Measurements from ENCODE around the gene DYSF. TPM values are rescaled to one million over a fixed set of nuclear protein-coding genes. Genes with fewer than 3 reads are reported as not detected.

Gene DYSF
- polyA plus RNA-seq, 1 donor (not counting 4 experiments of a cell fraction or from before 2014, with no cell fraction given): 8.2 TPM

GRCh38 chr2:71602581-71602980 lies 149.2 kb downstream of the DYSF start:
- H3K9ac ChIP-seq (ENCODE audit: control insufficient read depth, extremely low read depth, insufficient read depth, low read length): no peak overlapping the region
- no peaks in the 10 kb centered on the region for H3K36me3 ChIP-seq (ENCODE audit: control insufficient read depth in 2 of 2, extremely low read depth in 1 of 2, insufficient read depth in 2 of 2, low read length in 2 of 2)
- dilution Hi-C loops (cut with MboI; ENCODE audit: extremely low pct_ligation_motif_present, low sequenced_read_pairs): no loop called here
- no peaks in the 10 kb centered on the region for H3K9me1 ChIP-seq (ENCODE audit: control insufficient read depth, extremely low read depth, insufficient read depth, low read length)
- H3K4me2 ChIP-seq (ENCODE audit: control insufficient read depth, extremely low read depth, insufficient read depth, low read depth, low read length): no peak overlapping the region
- no peak for TF ChIP-seq CTCF (optimal IDR thresholded peaks at IDR 0.05 in 1 of 3, IDR thresholded peaks at IDR 0.05 in 1 of 3, conservative IDR thresholded peaks at IDR 0.05 in 1 of 3; ENCODE audit: extremely low read depth in 1 of 3, insufficient read depth in 2 of 3, low read length in 3 of 3)
- TF ChIP-seq EZH2 (IDR thresholded peaks at IDR 0.05; ENCODE audit: low read length): no peak
- no peaks in the 10 kb centered on the region for H3K4me1 ChIP-seq (ENCODE audit: control insufficient read depth, extremely low read depth, insufficient read depth, low read length)
- H3K4me3 ChIP-seq (ENCODE audit: control insufficient read depth in 2 of 3, extremely low read depth in 1 of 3, insufficient read depth in 2 of 3, low read depth in 1 of 3, low read length in 3 of 3): no peak overlapping the region
- H3K27ac ChIP-seq (ENCODE audit: control insufficient read depth, insufficient read depth, low read length): no peak overlapping the region
- DNase-seq (ENCODE audit: low read depth, low spot score): no peak
- peaks cover 8% of the 10 kb centered on the region for H3K27me3 ChIP-seq (ENCODE audit: control insufficient read depth, extremely low read depth, insufficient read depth, low read length)
- no peaks in the 10 kb centered on the region for H4K20me1 ChIP-seq (ENCODE audit: control insufficient read depth, extremely low read depth, insufficient read depth, low read length)
- H3K9me3 ChIP-seq (ENCODE audit: control insufficient read depth, low read depth, low read length): no peaks in the 10 kb centered on the region
- H2AFZ ChIP-seq (ENCODE audit: control insufficient read depth, low read length): no peak overlapping the region
- no peak for FAIRE-seq
- H3K79me2 ChIP-seq (ENCODE audit: control insufficient read depth, insufficient read depth, low read length): no peaks in the 10 kb centered on the region

DNA sequence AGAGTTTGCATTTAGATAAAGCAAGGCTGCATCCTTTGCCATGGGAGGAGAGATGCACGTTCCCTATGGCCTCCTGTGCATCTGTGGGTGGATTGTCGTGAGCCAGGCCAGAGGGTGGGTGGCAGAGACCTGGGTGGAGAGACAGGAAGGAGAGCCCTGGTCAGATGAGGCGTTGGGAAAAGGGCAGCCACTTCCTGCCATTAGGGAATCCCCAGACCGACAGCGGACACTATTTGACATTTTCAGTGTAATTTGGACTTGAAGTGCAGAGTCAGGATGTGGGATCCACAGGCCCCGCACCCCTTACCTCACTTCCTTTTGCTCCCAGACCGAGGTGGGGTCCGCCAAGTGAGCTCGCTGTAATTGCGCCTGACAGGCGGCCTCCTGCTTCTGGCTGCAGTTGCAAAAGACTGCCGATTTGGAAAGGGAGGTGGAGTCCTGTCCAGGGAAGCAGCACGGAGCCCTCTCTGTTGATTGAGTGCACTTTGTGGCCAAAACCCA lies 150.0 kb downstream of the DYSF start:
- no peaks in the 10 kb centered on the region for H4K20me1 ChIP-seq (ENCODE audit: control insufficient read depth, extremely low read depth, insufficient read depth, low read length)
- no peak overlapping the region for H3K9ac ChIP-seq (ENCODE audit: control insufficient read depth, extremely low read depth, insufficient read depth, low read length)
- H3K4me3 ChIP-seq (ENCODE audit: control insufficient read depth in 2 of 3, extremely low read depth in 1 of 3, insufficient read depth in 2 of 3, low read depth in 1 of 3, low read length in 3 of 3): no peak overlapping the region
- H3K4me1 ChIP-seq (ENCODE audit: control insufficient read depth, extremely low read depth, insufficient read depth, low read length): no peaks in the 10 kb centered on the region
- FAIRE-seq (no peak), DNase-seq (ENCODE audit: low read depth, low spot score) (no peak)
- no peaks in the 10 kb centered on the region for H3K9me1 ChIP-seq (ENCODE audit: control insufficient read depth, extremely low read depth, insufficient read depth, low read length)
- no peak overlapping the region for H2AFZ ChIP-seq (ENCODE audit: control insufficient read depth, low read length)
- H3K79me2 ChIP-seq (ENCODE audit: control insufficient read depth, insufficient read depth, low read length): no peaks in the 10 kb centered on the region
- dilution Hi-C loops (cut with MboI; ENCODE audit: extremely low pct_ligation_motif_present, low sequenced_read_pairs): no loop called here
- no peak overlapping the region for H3K27ac ChIP-seq (ENCODE audit: control insufficient read depth, insufficient read depth, low read length)
- no peaks in the 10 kb centered on the region for H3K36me3 ChIP-seq (ENCODE audit: control insufficient read depth in 2 of 2, extremely low read depth in 1 of 2, insufficient read depth in 2 of 2, low read length in 2 of 2)
- H3K4me2 ChIP-seq (ENCODE audit: control insufficient read depth, extremely low read depth, insufficient read depth, low read depth, low read length): no peak overlapping the region
- no peaks in the 10 kb centered on the region for H3K9me3 ChIP-seq (ENCODE audit: control insufficient read depth, low read depth, low read length)
- peaks cover 8% of the 10 kb centered on the region for H3K27me3 ChIP-seq (ENCODE audit: control insufficient read depth, extremely low read depth, insufficient read depth, low read length)
- no peak for TF ChIP-seq EZH2 (IDR thresholded peaks at IDR 0.05; ENCODE audit: low read length)
- no peak for TF ChIP-seq CTCF (optimal IDR thresholded peaks at IDR 0.05 in 1 of 3, IDR thresholded peaks at IDR 0.05 in 1 of 3, conservative IDR thresholded peaks at IDR 0.05 in 1 of 3; ENCODE audit: extremely low read depth in 1 of 3, insufficient read depth in 2 of 3, low read length in 3 of 3)

All from keratinocyte (primary cell).